ENCODE data around the gene CCSER2. TPM values are rescaled to one million over a fixed set of nuclear protein-coding genes. Genes with fewer than 3 reads are reported as not detected.

CCSER2 gene
- total RNA-seq, 1 donor from 2014 or later, result 78.8 TPM

GRCh38 chr10:84308021-84308420 lies 20.4 kb upstream of the CCSER2 start:
- Mint-ChIP-seq H3K27me3 (ENCODE audit: low read depth) (peaks cover 4% of the 10 kb centered on the region), H3K36me3 (ENCODE audit: low read depth) (no peaks in the 10 kb centered on the region), H3K27ac (ENCODE audit: unreplicated experiment) (no peak overlapping the region), H3K4me3 (ENCODE audit: unreplicated experiment) (no peak overlapping the region), H3K4me1 (ENCODE audit: low read depth) (peaks cover 7% of the 10 kb centered on the region), H3K9me3 (ENCODE audit: low read depth) (no peaks in the 10 kb centered on the region)
- TF ChIP-seq CTCF (IDR thresholded peaks at IDR 0.05), result no peak
- no peak for DNase-seq (ENCODE audit: low spot score)

GRCh38 chr10:84308481-84309304 lies 19.7 kb upstream of the CCSER2 start:
- Mint-ChIP-seq H3K27ac (ENCODE audit: unreplicated experiment) (peak overlapping the region; percentile 53), H3K4me3 (ENCODE audit: unreplicated experiment) (peak overlapping the region; percentile 54), H3K9me3 (ENCODE audit: low read depth) (no peaks in the 10 kb centered on the region), H3K4me1 (ENCODE audit: low read depth) (peaks cover 7% of the 10 kb centered on the region), H3K27me3 (ENCODE audit: low read depth) (peaks cover 4% of the 10 kb centered on the region), H3K36me3 (ENCODE audit: low read depth) (no peaks in the 10 kb centered on the region)
- no peak for DNase-seq (ENCODE audit: low spot score)
- TF ChIP-seq CTCF (IDR thresholded peaks at IDR 0.05), result no peak

- Mint-ChIP-seq H3K27ac (ENCODE audit: unreplicated experiment) (no peak overlapping the region), H3K4me1 (ENCODE audit: low read depth) (peaks cover 13% of the 10 kb centered on the region), H3K4me3 (ENCODE audit: unreplicated experiment) (no peak overlapping the region), H3K9me3 (ENCODE audit: low read depth) (no peaks in the 10 kb centered on the region), H3K36me3 (ENCODE audit: low read depth) (no peaks in the 10 kb centered on the region), H3K27me3 (ENCODE audit: low read depth) (peaks cover 3% of the 10 kb centered on the region)
- TF ChIP-seq CTCF (IDR thresholded peaks at IDR 0.05), result no peak
- DNase-seq (ENCODE audit: low spot score), result no peak
These were observed 17.9 kb upstream of the CCSER2 start for GRCh38 chr10:84310470-84310869.

- no peak for TF ChIP-seq CTCF (IDR thresholded peaks at IDR 0.05)
- Mint-ChIP-seq H3K4me1 (ENCODE audit: low read depth) (peaks cover 13% of the 10 kb centered on the region), H3K27me3 (ENCODE audit: low read depth) (no peaks in the 10 kb centered on the region), H3K4me3 (ENCODE audit: unreplicated experiment) (no peak overlapping the region), H3K27ac (ENCODE audit: unreplicated experiment) (no peak overlapping the region), H3K36me3 (ENCODE audit: low read depth) (no peaks in the 10 kb centered on the region), H3K9me3 (ENCODE audit: low read depth) (no peaks in the 10 kb centered on the region)
- DNase-seq (ENCODE audit: low spot score), result no peak
These were observed 16.8 kb upstream of the CCSER2 start for GRCh38 chr10:84311576-84311975.

- no peak overlapping the region for H3K4me3 Mint-ChIP-seq (ENCODE audit: unreplicated experiment)
- H3K27ac Mint-ChIP-seq (ENCODE audit: unreplicated experiment), result no peak overlapping the region
- peaks cover 13% of the 10 kb centered on the region for H3K4me1 Mint-ChIP-seq (ENCODE audit: low read depth)
- H3K9me3 Mint-ChIP-seq (ENCODE audit: low read depth), result no peaks in the 10 kb centered on the region
- no peaks in the 10 kb centered on the region for H3K27me3 Mint-ChIP-seq (ENCODE audit: low read depth)
- H3K36me3 Mint-ChIP-seq (ENCODE audit: low read depth), result no peaks in the 10 kb centered on the region
- DNase-seq (ENCODE audit: low spot score), result no peak
- TF ChIP-seq CTCF (IDR thresholded peaks at IDR 0.05), result no peak
These were observed 15.6 kb upstream of the CCSER2 start for GRCh38 chr10:84312816-84313215.
